A172 (cell line): ENCODE data around the gene HS3ST6. TPM values are rescaled to one million over a fixed set of nuclear protein-coding genes. Genes with fewer than 3 reads are reported as not detected.
"Not testable (repeated sequence)": the region's sequence is repeated elsewhere in the genome, so short reads cannot be mapped to it uniquely, and the experiment has no call there.

Experiments used
- DNase-seq: peaks from one replicate; pipeline ENCODE4 v3.0.0-alpha.2; 2015; ENCODE audit warnings: low spot score
- total RNA-seq: library from RNA; depleted of rRNA; stranded (reverse); fragments of >200 nt; shearing (Covaris generic); gene quantifications from 2 replicates; pipeline ENCODE4 v1.2.3, GENCODE V29; 2014; rRNA removed

The HS3ST6 gene
- total RNA-seq, result not detected in 2 replicates

GRCh38 chr16:1918351-1919326 lies at the start of gene HS3ST6:
Gene HS3ST6 (minus strand): TSS chr16:1918415. CDS start chr16:1918323, 92 bp downstream.
- no peak for DNase-seq

- DNase-seq, result no peak
These were observed 48.2 kb upstream of the HS3ST6 start, which contains the start of gene RNF151 for GRCh38 chr16:1966460-1966859. Gene RNF151 (plus strand): TSS chr16:1966856. CDS start chr16:1966882, 26 bp downstream.

- DNase-seq, result no peak
These were observed 47.3 kb upstream of the HS3ST6 start for GRCh38 chr16:1965396-1966001.

- peak; percentile 99 for DNase-seq
These were observed 46.5 kb upstream of the HS3ST6 start, which contains the start of gene RPS2 for GRCh38 chr16:1964506-1965395. Gene RPS2 (minus strand): TSS chr16:1964826. CDS start chr16:1964625, 201 bp downstream.

- DNase-seq, result no peak
These were observed 45.7 kb upstream of the HS3ST6 start for GRCh38 chr16:1963806-1964505.

- DNase-seq, result not testable (repeated sequence)
These were observed 44.2 kb upstream of the HS3ST6 start for GRCh38 chr16:1962161-1963153.

- DNase-seq, result no peak
These were observed 43.4 kb upstream of the HS3ST6 start for GRCh38 chr16:1961651-1962067.

GRCh38 chr16:1960665-1961630 lies 42.7 kb upstream of the HS3ST6 start:
- no peak for DNase-seq

- DNase-seq, result peak; percentile 78
These were observed 41.2 kb upstream of the HS3ST6 start, which contains the start of gene NDUFB10 for GRCh38 chr16:1959269-1960039. Gene NDUFB10 (plus strand): TSS chr16:1959538. CDS start chr16:1959625, 87 bp downstream.

GRCh38 chr16:1958715-1959268 lies 40.6 kb upstream of the HS3ST6 start:
- no peak for DNase-seq

- not testable (repeated sequence) for DNase-seq
These were observed 39.9 kb upstream of the HS3ST6 start for GRCh38 chr16:1958143-1958491.

GRCh38 chr16:1957434-1958142 lies 39.4 kb upstream of the HS3ST6 start:
- DNase-seq, result not testable (repeated sequence)

GRCh38 chr16:1953734-1954133 lies 35.5 kb upstream of the HS3ST6 start:
- no peak for DNase-seq

- no peak for DNase-seq
These were observed 32.3 kb upstream of the HS3ST6 start for GRCh38 chr16:1950559-1950958.

GRCh38 chr16:1950047-1950446 lies 31.8 kb upstream of the HS3ST6 start:
- no peak for DNase-seq

- DNase-seq, result no peak
These were observed 31.3 kb upstream of the HS3ST6 start for GRCh38 chr16:1949507-1949906.

GRCh38 chr16:1947369-1947670 lies 29.1 kb upstream of the HS3ST6 start:
- DNase-seq, result no peak
